ENCODE data around the gene ZKSCAN5.

Gene ZKSCAN5

GRCh38 chr7:99504603-99505323 is at the start of gene ZKSCAN5:
Gene ZKSCAN5, plus strand, starts transcription at chr7:99504662. Its CDS starts 1,383 bp downstream, at chr7:99506045.
- peak within 1 kb of the TSS; percentile 61; the same call in 1 of the 2 replicates for H3K27ac ChIP-seq (ENCODE audit: low read length)
- peak within 1 kb of the TSS; percentile 83 for H3K4me3 ChIP-seq (ENCODE audit: low read length)
- H3F3A ChIP-seq (ENCODE audit: insufficient read depth, low read length), result peaks cover 3% of the 10 kb centered on the region
- H3K4me2 ChIP-seq (ENCODE audit: low read depth, low read length), result peak within 1 kb of the TSS; percentile 88
- peak; percentile 96 for DNase-seq
- H4K20me1 ChIP-seq (ENCODE audit: insufficient read depth, low read length), result no peaks in the 10 kb centered on the region
- peak within 1 kb of the TSS; percentile 79 for H2AFZ ChIP-seq (ENCODE audit: low read length)
- H3K9me2 ChIP-seq (replicated peaks; ENCODE audit: insufficient read depth, low read length), result no peaks in the 10 kb centered on the region
- peaks cover 37% of the 10 kb centered on the region for H3K79me2 ChIP-seq (ENCODE audit: low read length)
- peak within 1 kb of the TSS; percentile 75 for H3K9ac ChIP-seq (ENCODE audit: low read length)
- H3K36me3 ChIP-seq (replicated peaks; ENCODE audit: insufficient read depth, low read length), result no peaks in the 10 kb centered on the region
- no peaks in the 10 kb centered on the region for H3K9me3 ChIP-seq (replicated peaks; ENCODE audit: insufficient read depth, low read length)
- H3K27me3 ChIP-seq (replicated peaks; ENCODE audit: insufficient read depth, low read length), result no peaks in the 10 kb centered on the region
- no peak for TF ChIP-seq CTCF (IDR thresholded peaks at IDR 0.05; ENCODE audit: low read length)
- no peak for TF ChIP-seq EZH2phosphoT487 (IDR thresholded peaks at IDR 0.05; ENCODE audit: low read length)
- TF ChIP-seq EZH2 (optimal IDR thresholded peaks at IDR 0.05; ENCODE audit: low read depth, low read length), result no peak
- H3K4me1 ChIP-seq (ENCODE audit: low read length), result peaks cover 11% of the 10 kb centered on the region

- peaks cover 78% of the 10 kb centered on the region for H3K79me2 ChIP-seq (ENCODE audit: low read length)
These were observed 48.6 kb upstream of the ZKSCAN5 start for GRCh38 chr7:99455874-99456273.

GRCh38 chr7:99456288-99456687 is 48.2 kb upstream of the ZKSCAN5 start:
- TF ChIP-seq EZH2phosphoT487 (IDR thresholded peaks at IDR 0.05; ENCODE audit: low read length), result no peak
- TF ChIP-seq EZH2 (optimal IDR thresholded peaks at IDR 0.05; ENCODE audit: low read depth, low read length), result no peak
- TF ChIP-seq CTCF (IDR thresholded peaks at IDR 0.05; ENCODE audit: low read length), result no peak

More at GRCh38 chr7:99455874-99456273, 48.6 kb upstream of the ZKSCAN5 start:
- H3K9ac ChIP-seq (ENCODE audit: low read length), result no peak overlapping the region
- no peak for TF ChIP-seq EZH2 (optimal IDR thresholded peaks at IDR 0.05; ENCODE audit: low read depth, low read length)
- H3K4me3 ChIP-seq (ENCODE audit: low read length), result no peak overlapping the region
- no peak overlapping the region for H3K4me2 ChIP-seq (ENCODE audit: low read depth, low read length)
- H3K9me2 ChIP-seq (replicated peaks; ENCODE audit: insufficient read depth, low read length), result no peaks in the 10 kb centered on the region
- H3K27ac ChIP-seq (ENCODE audit: low read length), result no peak overlapping the region
- peaks cover 12% of the 10 kb centered on the region for H3K36me3 ChIP-seq (replicated peaks; ENCODE audit: insufficient read depth, low read length)
- H3F3A ChIP-seq (ENCODE audit: insufficient read depth, low read length), result peaks cover 4% of the 10 kb centered on the region; the same call in 1 of the 2 replicates
- no peaks in the 10 kb centered on the region for H3K4me1 ChIP-seq (ENCODE audit: low read length)
- no peak for DNase-seq
- H3K27me3 ChIP-seq (replicated peaks; ENCODE audit: insufficient read depth, low read length), result no peaks in the 10 kb centered on the region
- H3K9me3 ChIP-seq (replicated peaks; ENCODE audit: insufficient read depth, low read length), result no peaks in the 10 kb centered on the region
- H2AFZ ChIP-seq (ENCODE audit: low read length), result no peak overlapping the region
- peaks cover 8% of the 10 kb centered on the region; the same call in 1 of the 2 replicates for H4K20me1 ChIP-seq (ENCODE audit: insufficient read depth, low read length)

More at GRCh38 chr7:99456288-99456687, 48.2 kb upstream of the ZKSCAN5 start:
- Histone ChIP-seq H3K9me2 (replicated peaks; ENCODE audit: insufficient read depth, low read length) (no peaks in the 10 kb centered on the region), H3K27ac (ENCODE audit: low read length) (no peak overlapping the region), H3K36me3 (replicated peaks; ENCODE audit: insufficient read depth, low read length) (peaks cover 10% of the 10 kb centered on the region), H3K4me2 (ENCODE audit: low read depth, low read length) (no peak overlapping the region), H3K9ac (ENCODE audit: low read length) (no peak overlapping the region), H3K4me1 (ENCODE audit: low read length) (no peaks in the 10 kb centered on the region), H3F3A (ENCODE audit: insufficient read depth, low read length) (peaks cover 4% of the 10 kb centered on the region; the same call in 1 of the 2 replicates), H4K20me1 (ENCODE audit: insufficient read depth, low read length) (peaks cover 8% of the 10 kb centered on the region; the same call in 1 of the 2 replicates), H3K9me3 (replicated peaks; ENCODE audit: insufficient read depth, low read length) (no peaks in the 10 kb centered on the region), H3K79me2 (ENCODE audit: low read length) (peaks cover 82% of the 10 kb centered on the region), H3K27me3 (replicated peaks; ENCODE audit: insufficient read depth, low read length) (no peaks in the 10 kb centered on the region), H3K4me3 (ENCODE audit: low read length) (no peak overlapping the region), H2AFZ (ENCODE audit: low read length) (no peak overlapping the region)
- no peak for DNase-seq

All from MM.1S (cell line).